Erythroblast (primary cell): Measurements from ENCODE around the gene AMIGO2.

ENCODE experiments used
- DNase-seq, 2 experiments: peaks; one replicate each; lab custom pipeline; 2025; lab: John Stamatoyannopoulos, UW
- GATA1 ChIP-seq: IDR thresholded peaks from 2 replicates; pipeline ENCODE4 v1.6.1; 2011; ENCODE audit warnings: low read depth, mild to moderate bottlenecking, control low read depth, low read length, moderate library complexity
- POLR2A ChIP-seq: IDR thresholded peaks from 2 replicates; pipeline ENCODE4 v1.6.1; 2011; ENCODE audit warnings: mild to moderate bottlenecking, low read length

Gene AMIGO2

GRCh38 chr12:47107926-47108325 lies 28.2 kb upstream of the AMIGO2 start:
- DNase-seq, result no peak
- TF ChIP-seq POLR2A (no peak), GATA1 (no peak)

- no peak for TF ChIP-seq GATA1
- TF ChIP-seq POLR2A, result no peak
- no peak for DNase-seq
Observed at GRCh38 chr12:47107446-47107845, 27.7 kb upstream of the AMIGO2 start.

GRCh38 chr12:47105914-47106674 lies 26.3 kb upstream of the AMIGO2 start:
- TF ChIP-seq GATA1 (no peak), POLR2A (no peak)
- DNase-seq, result no peak

GRCh38 chr12:47102845-47103651 lies 23.3 kb upstream of the AMIGO2 start:
- no peak for TF ChIP-seq POLR2A
- no peak for TF ChIP-seq GATA1
- no peak for DNase-seq

GRCh38 chr12:47102406-47102805 lies 22.6 kb upstream of the AMIGO2 start:
- DNase-seq, result no peak
- TF ChIP-seq GATA1 (no peak), POLR2A (no peak)

- DNase-seq, result no peak
- TF ChIP-seq POLR2A (no peak), GATA1 (no peak)
Observed at GRCh38 chr12:47100160-47100559, 20.4 kb upstream of the AMIGO2 start.

- TF ChIP-seq GATA1 (no peak), POLR2A (no peak)
- DNase-seq, result no peak
Observed at GRCh38 chr12:47099610-47100009, 19.9 kb upstream of the AMIGO2 start.

GRCh38 chr12:47098099-47098498 lies 18.3 kb upstream of the AMIGO2 start:
- no peak for DNase-seq
- no peak for TF ChIP-seq POLR2A
- no peak for TF ChIP-seq GATA1

GRCh38 chr12:47097276-47097896 lies 17.6 kb upstream of the AMIGO2 start:
- DNase-seq, result no peak

GRCh38 chr12:47095446-47096236 lies 15.9 kb upstream of the AMIGO2 start:
- TF ChIP-seq GATA1 (no peak), POLR2A (no peak)
- no peak for DNase-seq

More at GRCh38 chr12:47097276-47097896, 17.6 kb upstream of the AMIGO2 start:
- TF ChIP-seq GATA1 (no peak), POLR2A (no peak)

GRCh38 chr12:47094804-47095203 lies 15.0 kb upstream of the AMIGO2 start:
- TF ChIP-seq GATA1, result no peak
- DNase-seq, result no peak

- TF ChIP-seq POLR2A, result no peak
- no peak for TF ChIP-seq GATA1
- DNase-seq, result no peak
Observed at GRCh38 chr12:47091009-47091408, 11.2 kb upstream of the AMIGO2 start.

GRCh38 chr12:47088021-47088944 lies 8.5 kb upstream of the AMIGO2 start:
- TF ChIP-seq POLR2A (peak; percentile 13), GATA1 (no peak)
- no peak for DNase-seq
